Pancreas (tissue), 10 donors: ENCODE data around the gene SULT1E1. TPM values are rescaled to one million over a fixed set of nuclear protein-coding genes. Genes with fewer than 3 reads are reported as not detected.
A peak's percentile ranks its signal among the peaks of the same experiment; 100 is the strongest.

ENCODE experiments used
- ATAC-seq, 4 donors: fragments of 200-7000 bp; cut with Tn5 transposase; one replicate each; pipeline versions ENCODE4 v1.8.0 to v1.9.1; 2020; ENCODE audit warnings: mild to moderate bottlenecking in 4 of 4, moderate library complexity in 4 of 4
- DNase-seq, 6 donors: peaks; one replicate each; pipeline ENCODE4 v3.0.0-alpha.2; 2020
- FAIRE-seq: peaks from 2 replicates; lab custom pipeline; 2012; peaks lifted over from hg19 to GRCh38; lab: Jason Lieb, UNC
- H3K27ac ChIP-seq, 4 donors: fragments of 200-600 bp; sonication (generic); 1 replicate in 3 of 4; 2 replicates in 1 of 4; pipeline versions ENCODE4 v1.5.0 to v1.8.0; 2020
- H3K27me3 ChIP-seq, 4 donors: fragments of 200-600 bp; one replicate each; pipeline ENCODE4 v1.8.0; 2021
- H3K36me3 ChIP-seq, 3 donors: fragments of 200-600 bp; sonication (generic) in 1 of 3; one replicate each; pipeline versions ENCODE4 v1.5.0 to v1.8.0; 2020 to 2021
- H3K4me1 ChIP-seq, 3 donors: fragments of 200-600 bp; one replicate each; pipeline ENCODE4 v1.8.0; 2021
- H3K4me3 ChIP-seq, 4 donors: fragments of 200-600 bp; sonication (generic) in 2 of 4; one replicate each; pipeline versions ENCODE4 v1.5.0 to v1.8.0; 2020 to 2021
- H3K9me3 ChIP-seq, 4 donors: fragments of 200-600 bp; one replicate each; pipeline ENCODE4 v1.8.0; 2021
- CTCF ChIP-seq, 4 donors: fragments of 200-600 bp; sonication (generic) in 3 of 4; IDR thresholded peaks; one replicate each; pipeline versions ENCODE4 v1.5.0 to v1.8.0; 2021; ENCODE audit warnings: antibody characterized with exemption in 4 of 4
- WGBS, 2 donors: extraction: QIAGEN DNeasy Blood & Tissue Kit; methylation state at CpG; one replicate each; pipeline ENCODE4 v1.1.7; 2013; 5-methylcytosine and 5-hydroxymethylcytosine counted together
- intact Hi-C, 3 donors: fragments of 100-400 bp; cut with DNase I; formaldehyde crosslinking; loops; one replicate each; pipeline versions ENCODE4 v1.11.1 to v1.14.2; 2022
- polyA plus RNA-seq, 2 donors: library from polyadenylated mRNA; stranded (reverse); fragments of 200-250 nt; gene quantifications; one replicate each; pipeline ENCODE4 v1.2.3, GENCODE V29; 2013
- total RNA-seq, 6 donors: library from RNA; stranded (reverse); fragmentation: NEBNext Ultra II Directional in 4 of 6; extraction: Animal tissue kit (Norgen Biotek cat#: 25700) in 4 of 6; gene quantifications; one replicate each; pipeline versions ENCODE4 v1.2.1 to v1.2.4, GENCODE V29; 2021 to 2023
- donor health status: healthy with polysubstance abuse.
- donor health status: DM: no; HTN: no; CAD: no; lungs with moderate emphysema.
- donor health status: DM: no; HTN: no; CAD: no.
- donor health status: control.
- donor health status: control.
- donor health status: Bipolar disorder and iron deficiency.
- donor health status: DM: yes; HTN: yes; CAD: no.
- donor health status: DM: no; HTN: no; CAD: no.
- donor health status: DM: no; HTN: no; CAD: no.
- donor health status: DM: yes; HTN: yes; CAD: no.

The SULT1E1 gene
- total RNA-seq, result under 1 TPM in 2 of 6 donors, not detected in 4; 0.13 to 0.37 TPM
- not detected for polyA plus RNA-seq

DNA sequence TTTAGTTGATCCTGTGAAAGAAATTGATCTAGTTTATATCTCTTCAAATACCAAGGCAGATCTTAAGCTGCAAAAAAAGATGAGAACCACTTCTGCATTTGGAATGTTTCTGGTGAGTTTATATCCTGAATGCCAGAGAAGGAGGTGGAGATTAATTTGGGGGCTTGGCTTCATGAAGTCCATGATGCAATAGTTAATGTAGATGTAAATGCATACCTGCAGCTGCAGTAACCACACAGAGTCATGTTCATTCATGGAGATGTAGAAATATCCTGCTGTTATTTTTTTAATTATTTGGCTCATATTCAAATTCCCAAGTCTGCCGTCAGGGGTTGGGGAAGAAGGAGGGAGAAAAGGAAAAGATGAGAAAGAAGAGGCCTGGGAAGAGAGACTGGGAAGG is at the start of gene SULT1E1:
Gene SULT1E1 (minus strand): TSS at position 94 of the 400 bp plus-strand sequence. CDS start 2,501 bp downstream, outside the sequence.
- Histone ChIP-seq H3K36me3 (no peaks in the 10 kb centered on the region), H3K4me1 (peaks cover 0 to 11% (median 5%) of the 10 kb centered on the region in 3 donors), H3K27ac (no peak within 1 kb of the TSS), H3K9me3 (no peaks in the 10 kb centered on the region), H3K4me3 (no peak within 1 kb of the TSS), H3K27me3 (no peaks in the 10 kb centered on the region)
- intact Hi-C loops, result no loop called here
- DNase-seq (no peak), FAIRE-seq (no peak), ATAC-seq (no peak)
- TF ChIP-seq CTCF (IDR thresholded peaks at IDR 0.05), result no peak
- WGBS, 2 donors, result 46% methylated on average over 1 of the region's 1 CpG

DNA sequence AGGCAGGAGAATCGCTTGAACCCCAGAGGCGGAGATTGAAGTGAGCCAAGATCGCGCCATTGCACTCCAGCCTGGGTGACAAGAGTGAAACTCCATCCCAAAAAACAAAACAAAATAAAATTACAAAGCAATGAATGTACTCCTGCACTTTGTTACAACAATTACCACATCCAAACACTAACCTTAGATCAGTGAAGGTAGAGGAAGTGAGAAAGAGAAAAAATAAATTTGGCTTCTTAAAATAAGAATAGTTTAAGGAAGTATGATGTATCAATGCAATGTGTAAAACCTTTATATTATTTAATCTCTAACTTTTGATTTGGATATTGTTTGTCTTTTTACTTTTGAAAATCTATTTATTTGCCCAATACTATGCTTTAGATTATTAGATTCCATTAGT is 49.2 kb upstream of the SULT1E1 start:
- ATAC-seq, result no peak
- Histone ChIP-seq H3K36me3 (no peaks in the 10 kb centered on the region), H3K27me3 (no peaks in the 10 kb centered on the region), H3K4me3 (no peak overlapping the region), H3K27ac (no peak overlapping the region), H3K4me1 (no peaks in the 10 kb centered on the region), H3K9me3 (no peaks in the 10 kb centered on the region)
- TF ChIP-seq CTCF (IDR thresholded peaks at IDR 0.05), result no peak
- DNase-seq, result no peak
- no peak for FAIRE-seq
- 91 to 97% methylated on average over 4 of the region's 4 CpGs for WGBS, 2 donors
- intact Hi-C loops, result no loop called here

- WGBS, 2 donors, result 63 to 64% methylated on average over 1 of the region's 1 CpG
- Histone ChIP-seq H3K27ac (no peak overlapping the region), H3K27me3 (no peaks in the 10 kb centered on the region), H3K36me3 (no peaks in the 10 kb centered on the region), H3K4me1 (no peaks in the 10 kb centered on the region), H3K4me3 (no peak overlapping the region), H3K9me3 (no peaks in the 10 kb centered on the region)
- DNase-seq, result no peak
- intact Hi-C loops, result no loop called here
- no peak for FAIRE-seq
- ATAC-seq, result no peak
- TF ChIP-seq CTCF (IDR thresholded peaks at IDR 0.05), result no peak
These were observed 47.2 kb upstream of the SULT1E1 start for GRCh38 chr4:69907151-69907550.

DNA sequence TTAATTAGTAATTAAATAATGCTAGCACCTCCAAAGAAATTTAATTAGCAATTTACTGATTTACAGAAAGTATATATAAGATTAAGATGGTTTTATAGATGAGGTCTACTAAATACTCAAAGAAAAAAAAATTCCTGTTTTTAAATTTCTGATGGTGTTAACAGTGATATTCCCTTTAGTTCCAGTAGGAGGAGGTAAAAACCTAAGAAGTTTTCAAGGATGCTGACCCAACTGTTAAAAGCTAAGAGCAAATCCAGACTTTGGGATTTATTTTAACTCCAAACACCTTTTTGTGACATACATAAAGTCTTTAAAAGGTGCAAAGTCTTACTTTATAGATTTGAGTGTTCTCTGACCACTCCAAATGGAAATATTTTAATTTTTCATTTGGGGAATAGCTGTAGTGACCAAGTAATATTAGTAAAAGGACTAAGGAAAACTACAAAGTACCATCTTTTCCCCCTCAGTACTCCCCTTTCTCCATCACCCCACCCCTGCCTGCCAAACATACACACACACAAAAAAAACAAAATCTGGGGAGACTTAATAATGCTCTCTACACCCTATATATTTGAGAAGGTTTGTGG is 36.7 kb upstream of the SULT1E1 start:
- no peaks in the 10 kb centered on the region for H3K9me3 ChIP-seq
- no peak for DNase-seq
- intact Hi-C loops, result loop anchor here in 1 of 3 donors (10.0 kb wide), 1 partner anchor 608 kb away; no protein-coding TSS in a partner anchor
- no peaks in the 10 kb centered on the region for H3K36me3 ChIP-seq
- H3K4me3 ChIP-seq, result no peak overlapping the region
- ATAC-seq, result peak in 1 of 4 donors; percentile 59
- no peaks in the 10 kb centered on the region for H3K27me3 ChIP-seq
- TF ChIP-seq CTCF (IDR thresholded peaks at IDR 0.05), result peak in 3 of 4 donors; percentile 5 to 33 (median 29)
- no peak overlapping the region for H3K27ac ChIP-seq
- no peaks in the 10 kb centered on the region for H3K4me1 ChIP-seq
- no peak for FAIRE-seq

DNA sequence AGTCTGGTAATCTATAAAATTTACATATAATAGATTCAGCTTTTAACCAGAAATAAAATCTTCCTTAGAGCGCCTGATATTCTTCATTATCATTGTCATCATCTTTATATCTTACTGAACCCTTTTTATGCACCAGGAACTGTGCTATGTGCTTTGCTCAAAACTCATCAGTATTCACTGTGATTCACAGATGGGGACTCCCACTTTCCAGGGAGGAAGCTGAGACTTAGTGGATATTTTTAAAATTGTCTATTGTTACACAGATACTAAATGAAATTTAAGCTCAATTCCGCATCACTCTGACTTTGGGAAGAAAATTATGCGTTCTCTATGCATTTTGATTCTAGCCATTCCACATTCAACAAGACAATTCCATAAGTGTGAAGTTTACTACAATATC is 34.8 kb upstream of the SULT1E1 start:
- Histone ChIP-seq H3K27ac (no peak overlapping the region), H3K4me3 (no peak overlapping the region), H3K4me1 (no peaks in the 10 kb centered on the region), H3K36me3 (no peaks in the 10 kb centered on the region), H3K27me3 (no peaks in the 10 kb centered on the region), H3K9me3 (no peaks in the 10 kb centered on the region)
- FAIRE-seq, result no peak
- WGBS, 2 donors, result 84 to 93% methylated on average over 3 of the region's 3 CpGs
- DNase-seq, result no peak
- intact Hi-C loops, result loop anchor here in 1 of 3 donors (10.0 kb wide), 1 partner anchor 610 kb away; no protein-coding TSS in a partner anchor
- ATAC-seq, result no peak
- no peak for TF ChIP-seq CTCF (IDR thresholded peaks at IDR 0.05)
